Breast epithelium (tissue), 3 donors: ENCODE data around the gene AMN1.

Experiments
- CTCF ChIP-seq, 3 donors: fragments of 450-650 bp; IDR thresholded peaks; one replicate each; pipeline ENCODE4 v1.5.1; 2016 to 2017; ENCODE audit warnings: antibody characterized with exemption in 3 of 3, mild to moderate bottlenecking in 3 of 3, moderate library complexity in 3 of 3
- POLR2A ChIP-seq: fragments of 450-650 bp; IDR thresholded peaks from one replicate; pipeline ENCODE4 v1.6.1; 2016; ENCODE audit warnings: antibody characterized with exemption, mild to moderate bottlenecking, moderate library complexity
- POLR2AphosphoS5 ChIP-seq, 3 donors: sonication (generic); formaldehyde crosslinking; IDR thresholded peaks; one replicate each; pipeline ENCODE4 v1.6.1; 2017; ENCODE audit warnings: antibody characterized with exemption in 3 of 3

GRCh38 chr12:31662176-31662849, 66.5 kb downstream of the AMN1 start:
- TF ChIP-seq POLR2A (no peak), CTCF (IDR thresholded peaks at IDR 0.05) (no peak), POLR2AphosphoS5 (IDR thresholded peaks at IDR 0.05) (no peak)
